Astrocyte of the hippocampus (primary cell): ENCODE results near the gene NXPH1.

ENCODE experiments used
- DNase-seq: peaks from one replicate; pipeline ENCODE4 v3.0.0; 2011; ENCODE audit warnings: low read depth, low spot score

NXPH1 gene

DNA sequence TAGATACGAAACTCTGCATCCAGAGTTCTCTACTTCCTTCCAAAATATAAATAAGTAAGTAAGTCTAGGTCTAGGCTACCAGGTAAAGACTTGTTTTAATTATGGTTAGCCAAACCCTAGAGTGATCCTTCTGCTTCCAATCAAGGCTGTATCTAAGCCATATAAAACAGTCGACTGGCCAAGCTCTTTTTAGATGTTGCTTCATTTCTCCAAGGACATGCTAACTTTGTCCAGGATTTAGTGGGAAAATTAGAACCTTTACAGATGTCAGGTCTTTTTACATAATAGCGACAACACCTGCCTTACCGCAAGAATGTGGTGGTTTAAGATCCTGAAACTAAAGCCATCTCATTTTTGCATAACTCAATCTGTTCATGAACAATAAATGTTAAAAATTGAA is 156.8 kb downstream of the NXPH1 start:
- no peak for DNase-seq

DNA sequence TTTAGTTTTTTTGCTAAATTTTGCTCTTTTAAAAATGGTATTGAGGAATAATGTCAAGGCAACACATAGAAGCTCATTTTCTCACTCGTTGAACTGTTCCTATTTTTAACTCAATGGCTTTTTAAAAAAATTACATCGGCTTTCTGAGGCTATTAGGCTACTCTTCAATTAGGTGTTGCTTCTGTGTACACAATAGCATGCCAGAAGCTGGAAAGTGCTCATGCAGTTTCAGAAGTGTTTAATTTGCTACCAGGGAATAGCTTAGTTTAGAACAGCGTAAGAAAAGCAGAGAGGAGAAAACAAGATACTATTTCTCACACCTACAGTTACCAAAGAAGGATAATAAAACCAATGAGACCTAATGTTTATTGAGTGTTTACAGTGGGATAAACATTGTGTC is 157.4 kb downstream of the NXPH1 start:
- no peak for DNase-seq

DNA sequence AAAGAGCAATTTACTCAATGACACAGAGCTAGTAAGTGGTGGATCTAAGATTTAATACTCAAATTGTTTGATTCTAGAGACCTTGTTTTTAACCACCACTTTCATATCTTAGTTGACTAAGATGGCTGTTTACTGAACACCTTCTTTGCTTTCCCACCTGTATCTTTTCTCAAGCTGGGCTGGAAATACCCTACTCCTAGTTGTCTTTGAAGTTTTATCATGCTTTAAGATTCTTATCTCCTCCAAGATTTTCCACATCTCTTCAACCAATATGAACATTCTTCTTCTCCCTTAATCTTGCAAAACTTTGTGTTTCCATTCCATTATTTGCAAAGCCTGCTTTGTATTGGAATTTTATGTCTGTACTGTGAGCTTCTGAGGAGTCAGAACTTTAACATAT is 157.9 kb downstream of the NXPH1 start:
- DNase-seq: no peak

DNA sequence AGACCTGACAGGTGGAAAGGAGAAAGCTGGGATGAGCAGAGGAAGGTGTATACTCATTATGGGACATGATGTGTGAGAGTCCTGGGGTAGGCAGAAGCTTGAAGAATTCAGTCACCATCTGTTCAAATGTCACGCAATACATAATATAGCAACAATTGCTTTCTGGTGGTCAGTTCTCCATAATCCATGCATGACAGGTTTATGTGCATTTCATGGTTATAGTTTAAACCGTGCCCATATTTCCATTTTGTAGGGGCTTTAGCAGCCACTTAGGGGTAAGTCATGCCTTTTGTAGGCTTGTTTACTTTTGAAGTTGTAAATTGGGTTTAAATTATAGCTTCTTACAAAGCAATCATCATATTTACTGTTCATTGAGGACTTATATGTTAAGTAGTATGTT is 158.8 kb downstream of the NXPH1 start:
- DNase-seq: no peak

DNA sequence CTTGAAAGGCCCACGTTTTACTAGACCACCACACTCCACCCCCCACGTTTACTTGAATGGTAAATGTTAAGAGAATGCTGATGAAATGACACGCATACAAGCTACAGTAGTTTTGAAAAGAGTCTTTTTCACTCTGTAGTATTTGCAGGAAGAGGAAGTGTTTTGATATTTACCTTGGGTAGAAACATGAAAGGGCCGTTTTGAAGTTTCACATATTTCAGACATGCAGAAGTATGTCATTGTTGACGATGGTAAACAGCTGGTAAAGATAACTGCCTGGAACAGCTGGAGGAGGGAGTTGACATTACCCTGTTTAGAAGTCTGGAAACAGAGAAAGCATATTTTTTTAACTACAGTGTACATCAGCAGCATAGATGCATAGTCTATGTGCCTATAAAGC is 160.7 kb downstream of the NXPH1 start:
- DNase-seq: no peak

DNA sequence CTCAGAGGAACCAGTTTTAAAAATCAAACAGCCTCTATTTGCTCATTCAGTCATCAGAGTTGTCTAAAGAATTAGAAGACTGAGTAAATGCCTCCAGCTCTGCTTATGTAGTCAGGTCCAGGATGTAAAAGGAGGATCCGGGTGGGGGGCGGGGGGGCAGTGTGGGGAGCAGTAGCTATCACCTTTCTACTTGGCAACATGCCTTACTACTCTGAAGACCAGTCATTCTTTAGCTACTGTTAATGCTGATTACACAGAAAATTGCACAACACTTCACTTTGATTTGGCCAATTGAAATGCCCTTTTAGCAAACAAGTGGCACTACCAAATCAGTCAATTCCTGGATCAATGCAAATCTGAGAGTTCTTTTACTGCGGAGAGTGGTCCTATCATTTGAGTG is 164.2 kb downstream of the NXPH1 start:
- no peak for DNase-seq

DNA sequence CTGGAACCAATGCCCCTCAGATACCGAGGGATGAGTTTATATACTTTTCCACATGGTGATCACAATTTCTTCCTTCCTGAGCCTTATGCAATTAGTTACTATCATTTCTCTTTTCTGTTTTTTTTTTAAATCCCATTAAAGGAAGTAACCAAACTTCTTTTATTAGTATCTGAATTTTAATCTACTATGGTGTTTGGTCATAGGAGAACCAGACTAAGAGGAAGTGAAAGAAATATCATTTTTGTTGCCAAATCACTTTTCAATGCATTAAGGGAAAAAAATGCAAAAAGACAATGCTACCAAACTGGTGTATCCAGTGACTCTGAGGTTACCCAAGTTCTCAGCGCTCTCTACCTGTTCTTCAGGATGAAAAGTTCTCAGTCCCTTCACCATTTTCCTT is 167.7 kb downstream of the NXPH1 start:
- no peak for DNase-seq

DNA sequence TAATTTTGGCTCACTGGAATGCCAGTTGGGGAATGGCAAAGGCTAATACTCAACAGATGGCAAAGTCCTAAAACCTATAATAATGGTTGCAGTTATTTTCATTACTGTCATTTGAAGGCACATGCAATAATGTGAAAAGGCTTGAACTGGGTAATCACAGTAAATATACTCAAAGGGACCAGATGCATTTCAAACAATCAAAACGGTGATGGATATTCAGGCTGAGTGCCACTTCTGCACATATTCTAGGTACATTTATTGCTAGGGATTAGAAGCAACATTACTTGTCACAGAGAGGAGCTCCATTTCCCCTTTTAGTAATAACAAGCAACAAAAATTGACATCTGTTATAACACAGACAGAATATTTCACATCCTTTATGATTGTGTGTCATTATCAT is 171.8 kb downstream of the NXPH1 start:
- DNase-seq: no peak

DNA sequence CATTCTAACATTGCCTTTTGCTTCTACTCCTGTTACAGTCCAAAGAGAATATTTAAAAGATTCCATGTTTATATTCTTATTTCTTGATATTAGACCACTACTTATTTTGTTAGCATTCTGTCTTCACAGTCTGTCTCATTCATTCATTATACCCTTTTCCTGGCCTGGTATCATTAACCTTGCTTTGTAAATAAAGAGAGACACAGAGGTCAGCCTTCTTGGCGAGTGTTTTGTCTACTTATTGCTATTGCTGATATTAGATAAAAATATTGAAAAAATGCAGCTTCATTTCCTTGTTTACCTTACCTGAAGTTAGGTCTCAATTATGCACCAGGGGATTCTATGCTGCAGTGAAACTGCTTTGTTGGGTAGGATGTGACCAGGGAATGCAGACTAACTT is 179.2 kb downstream of the NXPH1 start:
- no peak for DNase-seq

DNA sequence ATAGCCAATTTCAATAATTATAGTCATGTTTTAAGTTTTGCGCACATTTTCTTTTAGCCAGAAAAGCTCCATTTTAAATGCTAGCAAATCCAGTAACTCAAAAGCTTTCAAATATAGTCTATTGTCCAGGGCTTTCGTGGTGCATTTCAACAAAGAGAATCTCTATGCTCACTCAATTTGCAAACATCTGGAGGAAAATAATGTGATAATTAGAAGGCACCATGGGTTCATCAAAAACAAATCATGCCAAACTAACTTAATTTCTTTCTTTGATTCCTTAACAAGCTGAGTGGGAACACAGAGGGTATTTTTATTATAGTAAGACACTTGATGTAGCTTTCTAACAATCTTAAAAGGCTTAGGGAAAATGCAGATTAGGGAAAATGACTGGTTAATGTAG is 179.8 kb downstream of the NXPH1 start:
- no peak for DNase-seq

DNA sequence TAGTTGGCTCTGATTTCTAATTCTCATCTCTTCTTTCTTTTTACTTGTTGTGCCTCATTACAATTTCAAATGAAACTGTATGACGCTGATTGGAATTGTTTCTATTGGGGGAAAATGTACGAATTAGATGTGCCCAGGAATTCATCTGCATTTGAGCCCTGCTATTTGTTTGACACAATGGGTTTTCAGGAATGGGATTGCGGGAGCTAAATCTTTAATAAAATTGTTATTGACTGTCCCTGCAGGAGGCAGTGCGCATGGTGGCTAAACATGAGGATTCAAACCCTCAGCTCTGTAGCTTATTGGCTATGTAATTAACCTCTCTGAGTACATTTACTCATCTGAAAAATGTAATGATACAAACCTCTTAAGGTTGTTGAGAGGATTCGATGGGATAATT is 181.6 kb downstream of the NXPH1 start:
- DNase-seq: peak; percentile 2

DNA sequence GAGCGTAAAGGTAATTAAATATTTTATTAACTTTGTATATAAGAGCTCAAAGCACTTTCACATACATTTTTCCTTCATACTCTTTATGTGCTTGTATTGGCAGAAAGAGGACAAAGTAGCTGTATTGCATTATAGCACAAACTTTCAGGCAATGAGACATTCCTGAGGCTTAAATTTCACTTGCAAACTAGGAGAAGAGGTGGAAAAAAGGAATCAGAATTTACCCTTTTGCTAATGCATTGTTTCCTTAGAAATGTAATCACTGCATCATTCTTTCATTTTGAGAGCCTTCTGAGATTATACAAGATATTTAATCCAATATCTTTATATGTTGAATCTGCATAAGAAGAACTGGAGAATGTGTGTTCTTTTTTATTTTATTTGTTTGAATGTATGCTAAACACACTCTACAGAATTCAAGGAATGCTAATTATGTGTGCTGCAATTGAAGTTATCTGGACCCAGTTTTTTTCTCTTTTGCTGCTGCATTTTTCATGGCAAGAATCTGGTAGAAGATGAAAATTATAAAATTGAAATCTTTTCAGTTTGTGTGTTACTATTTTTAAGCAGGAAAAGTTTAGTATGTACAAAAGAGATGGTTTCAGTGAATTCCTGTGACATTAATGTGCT is 185.1 kb downstream of the NXPH1 start:
- DNase-seq: peak; percentile 23

DNA sequence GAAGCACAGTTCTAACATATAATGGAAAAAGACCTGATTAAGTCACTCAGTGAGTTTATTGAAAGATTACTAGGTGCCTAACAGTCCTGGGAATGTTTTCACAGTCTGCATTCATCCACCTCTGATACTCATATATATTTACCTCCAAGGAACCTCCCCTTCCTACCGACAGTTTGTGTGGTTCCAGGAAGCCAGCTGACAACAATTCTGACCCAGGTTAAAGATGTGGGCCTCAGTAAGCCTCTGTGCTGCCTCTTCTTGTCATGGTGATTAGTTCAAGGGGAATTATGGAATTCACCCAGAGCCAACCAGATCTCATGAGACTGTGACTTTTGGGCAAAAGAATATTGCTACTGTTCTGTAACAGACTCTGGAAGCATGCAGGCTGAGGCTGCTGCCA is 186.8 kb downstream of the NXPH1 start:
- DNase-seq: no peak

DNA sequence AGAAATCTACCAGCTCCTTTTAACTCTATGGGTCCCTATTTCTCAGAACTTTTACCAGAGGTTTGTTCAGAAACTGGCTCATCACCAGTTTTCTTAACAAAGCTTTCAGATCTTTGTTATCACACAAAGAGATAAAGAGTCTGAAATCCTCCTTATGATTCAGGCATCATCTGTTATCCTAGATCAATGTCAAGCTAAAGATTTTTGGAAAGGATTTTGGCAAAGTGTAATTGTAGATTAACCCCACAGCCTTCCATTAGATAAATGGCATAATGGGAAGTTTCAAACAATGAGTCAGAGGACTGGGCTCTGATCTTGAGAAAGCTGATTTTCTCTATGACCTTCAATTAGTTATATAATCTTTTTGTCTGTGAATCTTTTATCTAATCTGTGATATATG is 192.2 kb downstream of the NXPH1 start:
- DNase-seq: no peak

DNA sequence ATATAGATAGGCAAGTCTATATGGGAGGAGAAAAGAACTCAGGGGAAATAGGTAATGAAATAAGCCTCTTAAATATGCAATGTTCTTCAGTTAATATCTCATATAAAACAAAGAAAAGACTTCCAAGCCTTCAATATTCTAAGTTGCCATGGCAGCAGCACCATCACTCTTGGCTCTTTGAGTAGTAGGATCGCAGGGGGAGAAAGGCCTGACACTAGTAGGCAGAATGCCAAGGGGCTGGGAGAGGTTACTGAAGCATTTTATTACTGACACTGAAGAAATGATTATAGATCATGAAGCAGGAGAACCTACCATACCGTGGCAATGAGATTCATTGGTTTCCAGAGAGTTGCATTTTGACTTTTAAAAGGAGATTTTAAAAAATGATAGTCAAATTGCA is 193.9 kb downstream of the NXPH1 start:
- DNase-seq: no peak

DNA sequence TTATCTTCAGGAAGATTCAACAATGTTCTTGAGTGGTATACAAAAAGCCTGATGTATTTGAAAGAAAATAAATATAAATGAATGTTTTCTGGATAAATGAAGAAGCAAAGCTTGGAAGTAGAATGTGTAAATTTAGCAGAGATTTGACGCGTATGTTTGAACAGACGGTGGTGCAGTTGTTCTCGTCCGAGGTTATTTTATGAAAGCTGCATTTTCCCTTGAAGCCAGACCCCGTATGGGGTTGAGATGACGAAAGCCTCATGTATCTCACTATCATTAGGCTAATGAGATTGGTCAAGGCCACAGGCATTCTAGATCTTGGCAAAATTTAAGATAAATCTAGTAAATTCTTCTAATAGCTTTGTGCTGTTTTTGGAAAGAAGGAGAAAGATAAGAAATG is 195.2 kb downstream of the NXPH1 start:
- DNase-seq: no peak

DNA sequence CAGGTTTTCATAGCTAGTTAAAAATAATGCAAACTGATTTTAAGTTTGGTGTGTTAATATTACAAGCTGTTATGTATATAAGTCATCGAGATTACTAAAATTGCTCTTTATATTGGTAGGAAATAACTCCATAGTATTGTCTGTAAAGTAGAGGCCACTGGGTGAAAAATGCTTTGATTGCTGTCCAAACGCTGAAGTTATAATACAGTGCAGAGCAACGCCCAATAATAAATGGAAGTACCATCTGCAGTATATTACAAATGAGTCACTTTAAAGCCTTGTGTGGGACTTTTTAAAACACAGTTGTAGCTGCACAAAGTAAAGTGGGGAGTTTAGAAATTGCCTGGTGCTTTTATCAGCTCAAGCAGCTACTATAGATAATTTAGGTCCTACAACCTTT is 196.1 kb downstream of the NXPH1 start:
- no peak for DNase-seq

DNA sequence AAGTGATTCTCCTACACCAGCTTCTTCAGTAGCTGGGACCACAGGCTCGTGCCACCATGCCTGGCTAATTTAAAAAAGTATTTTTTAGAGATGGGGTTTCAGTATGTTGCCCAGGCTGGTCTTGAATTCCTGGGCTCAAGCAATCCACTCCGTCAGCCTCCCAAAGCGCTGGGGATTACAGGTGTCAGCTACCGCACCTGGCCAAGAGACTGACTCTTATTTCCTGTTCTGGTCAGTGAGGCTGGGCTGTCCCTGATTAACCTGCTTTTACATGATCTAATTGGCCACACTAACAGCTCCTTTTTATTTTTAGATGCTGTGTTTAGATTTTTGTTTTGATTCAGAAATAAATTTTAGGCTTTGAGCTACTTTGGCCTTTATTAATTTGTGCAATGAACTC is 203.9 kb downstream of the NXPH1 start:
- no peak for DNase-seq

DNA sequence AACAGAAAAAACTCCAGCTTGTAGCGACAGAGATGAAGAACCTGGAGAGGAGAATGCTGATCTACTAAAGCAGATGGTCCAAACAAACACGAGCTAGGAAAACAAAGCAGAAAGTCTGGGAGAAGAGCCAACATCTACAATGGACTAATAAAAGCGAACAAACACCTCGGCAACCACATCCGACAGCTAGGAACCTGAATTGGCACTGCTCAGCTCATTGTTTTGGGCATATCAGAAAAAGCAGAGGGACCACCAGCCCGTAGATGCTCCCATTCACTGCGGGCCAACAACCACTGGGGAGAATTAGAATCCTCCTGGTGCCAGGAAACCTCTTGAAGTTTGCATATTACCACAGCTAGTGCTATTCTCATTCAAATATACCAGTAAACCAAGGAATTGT is 204.7 kb downstream of the NXPH1 start:
- DNase-seq: peak; percentile 46

DNA sequence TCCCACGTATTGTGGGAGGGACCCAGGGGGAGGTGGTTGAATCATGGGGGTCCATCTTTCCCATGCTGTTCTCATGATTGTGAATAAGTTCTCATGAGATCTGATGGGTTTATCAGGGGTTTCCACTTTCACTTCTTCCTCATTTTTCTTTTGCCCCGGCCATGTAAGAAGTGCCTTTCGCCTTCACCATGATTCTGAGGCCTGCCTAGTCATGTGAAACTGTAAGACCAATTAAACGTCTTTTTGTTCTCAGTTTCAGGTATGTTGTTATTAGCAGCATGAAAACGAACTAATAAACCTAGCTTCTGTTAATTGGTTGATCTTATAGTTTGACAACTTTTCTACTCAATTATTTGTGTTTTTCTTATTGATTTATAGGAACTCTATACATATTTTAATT is 206.3 kb downstream of the NXPH1 start:
- DNase-seq: no peak

DNA sequence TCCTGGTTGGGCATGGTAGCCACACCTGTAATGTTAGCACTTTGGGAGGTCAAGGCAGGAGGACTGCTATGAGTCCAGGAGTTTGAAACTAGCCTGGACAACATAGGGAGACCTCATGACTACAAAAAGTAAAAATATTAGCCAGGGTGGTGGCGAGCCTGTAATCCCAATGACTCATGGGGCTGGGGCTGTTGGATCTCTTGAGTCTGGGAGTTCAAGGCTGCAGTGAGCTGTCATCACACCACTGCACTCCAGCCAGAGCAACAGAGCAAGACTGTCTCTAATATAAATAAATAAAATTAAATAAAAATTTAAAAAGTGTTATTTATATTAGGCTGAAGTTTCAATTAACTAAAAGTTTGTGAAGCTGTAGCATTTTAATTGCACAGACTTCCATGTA is 207.3 kb downstream of the NXPH1 start:
- DNase-seq: no peak

DNA sequence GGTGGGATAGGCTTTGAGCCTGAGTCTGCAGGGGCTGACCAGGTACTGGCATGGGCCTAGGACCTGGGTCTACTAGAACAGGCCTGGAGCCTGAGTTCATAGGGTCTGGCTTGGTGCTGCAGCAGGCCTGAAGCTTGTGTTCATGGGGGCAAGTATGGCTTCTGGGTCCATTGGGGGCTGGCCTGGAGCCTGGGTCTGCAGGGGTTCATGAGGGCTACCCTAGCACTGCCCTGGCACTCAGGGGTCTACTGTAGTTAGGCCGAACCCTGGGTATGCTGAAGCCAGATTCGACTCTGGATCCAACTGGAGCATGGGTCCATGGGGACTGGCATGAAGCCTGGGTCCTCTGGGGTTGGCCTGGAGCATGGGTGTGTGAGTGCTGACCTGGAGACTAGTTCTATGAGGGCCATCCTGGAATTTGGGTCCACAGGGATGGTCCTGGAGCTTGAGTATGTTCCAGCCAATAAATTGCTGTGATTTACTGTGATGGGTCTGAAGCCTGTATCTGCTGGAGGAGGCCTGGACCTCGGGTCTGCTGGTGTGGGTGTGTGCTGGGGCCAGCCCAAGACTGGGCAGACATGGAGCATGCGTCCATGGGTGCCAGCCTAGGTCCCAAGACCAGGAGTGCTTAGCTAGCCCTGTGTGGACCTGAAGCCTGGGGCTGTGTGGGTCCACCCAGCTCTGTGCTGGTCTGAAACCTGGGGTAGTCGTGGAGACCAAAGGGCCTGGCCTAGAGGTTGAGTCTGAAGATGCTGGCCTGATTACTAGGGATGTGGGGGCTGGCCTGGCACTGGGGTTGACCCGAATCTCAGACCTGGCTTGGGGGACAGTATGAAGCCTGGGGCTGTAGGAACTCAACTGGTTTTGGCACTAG is 235.5 kb downstream of the NXPH1 start:
- DNase-seq: no peak

DNA sequence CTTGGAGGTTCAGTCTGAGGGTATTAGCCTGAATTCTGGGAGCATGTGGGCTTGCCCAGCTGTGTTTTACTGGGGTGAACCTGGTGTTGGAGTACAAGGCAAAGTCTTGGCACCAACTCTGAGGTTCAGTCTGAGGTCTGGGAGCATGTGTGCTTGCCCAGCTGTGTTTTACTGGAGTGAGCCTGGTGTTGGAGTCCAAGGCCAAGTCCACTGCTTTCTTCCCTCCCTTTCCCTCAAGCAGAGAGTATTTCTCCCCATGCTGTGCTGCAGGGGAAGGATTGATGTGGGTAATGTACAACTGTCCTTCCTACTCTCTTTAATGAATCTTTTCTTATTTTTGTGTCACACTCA is 236.1 kb downstream of the NXPH1 start:
- DNase-seq: no peak

DNA sequence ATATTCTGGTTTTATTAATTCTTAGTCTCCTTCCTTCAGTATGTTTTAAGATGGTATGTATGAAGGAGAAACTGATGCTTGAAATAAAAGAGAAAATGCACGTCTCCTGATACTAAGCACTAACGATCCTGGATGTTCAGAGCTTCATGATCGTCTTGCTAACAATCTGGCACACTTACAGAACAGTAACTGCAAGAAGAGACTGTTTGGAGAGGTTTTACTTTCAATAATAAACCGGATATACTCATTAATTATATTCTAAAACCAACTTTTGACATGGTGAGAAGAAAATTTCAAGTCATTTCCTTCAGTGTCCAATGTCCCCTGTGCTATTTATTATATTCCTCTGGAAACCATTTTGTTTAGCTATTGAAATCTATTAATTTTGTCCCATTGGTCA is 251.0 kb downstream of the NXPH1 start:
- DNase-seq: no peak
